DOHH2 (cell line): ENCODE measurements around the gene KRTAP9-8.
"Not testable (repeated sequence)": the region's sequence is repeated elsewhere in the genome, so short reads cannot be mapped to it uniquely, and the experiment has no call there.

Experiments
- H3F3A ChIP-seq: fragments of 200-600 bp; sonication (generic), shearing (Covaris generic); 2 replicates; pipeline ENCODE4 v1.6.0; 2016; ENCODE audit warnings: antibody characterized with exemption, mild to moderate bottlenecking; ENCODE audit not compliant: control insufficient read depth, insufficient read depth
- H3K27ac ChIP-seq: fragments of 200-600 bp; sonication (generic); 2 replicates; pipeline ENCODE4 v1.5.1; 2014; ENCODE audit warnings: low read depth, mild to moderate bottlenecking, low read length, moderate library complexity
- H3K27me3 ChIP-seq: fragments of 200-600 bp; sonication (generic); 2 replicates; pipeline ENCODE4 v1.6.1; 2014; ENCODE audit warnings: mild to moderate bottlenecking, low read length, mixed read lengths; ENCODE audit not compliant: control insufficient read depth
- H3K36me3 ChIP-seq: fragments of 200-600 bp; sonication (generic); 2 replicates; pipeline ENCODE4 v1.6.1; 2014; ENCODE audit warnings: mild to moderate bottlenecking, low read length, moderate library complexity, mixed read lengths; ENCODE audit not compliant: control insufficient read depth
- H3K4me1 ChIP-seq: fragments of 200-600 bp; sonication (generic); 2 replicates; pipeline ENCODE4 v1.6.1; 2014; ENCODE audit warnings: mild to moderate bottlenecking, low read length, mixed read lengths; ENCODE audit not compliant: control insufficient read depth
- H3K4me2 ChIP-seq: fragments of 200-600 bp; sonication (generic); 2 replicates; pipeline ENCODE4 v1.6.0; 2014; ENCODE audit warnings: mild to moderate bottlenecking, low read length, moderate library complexity
- H3K4me3 ChIP-seq: fragments of 200-600 bp; sonication (generic); 2 replicates; pipeline ENCODE4 v1.5.1; 2014; ENCODE audit warnings: mild to moderate bottlenecking, low read length, mixed read lengths
- H3K79me2 ChIP-seq: fragments of 200-600 bp; sonication (generic); 2 replicates; pipeline ENCODE4 v1.6.1; 2014; ENCODE audit warnings: mild to moderate bottlenecking, low read length, mixed read lengths; ENCODE audit not compliant: control insufficient read depth
- H3K9me2 ChIP-seq: fragments of 200-600 bp; sonication (generic); replicated peaks from 2 replicates; pipeline ENCODE4 v1.6.1; 2014; ENCODE audit warnings: mild to moderate bottlenecking, low read length, mixed read lengths; ENCODE audit not compliant: control insufficient read depth
- H3K9me3 ChIP-seq: fragments of 200-600 bp; sonication (generic); 2 replicates; pipeline ENCODE4 v1.6.1; 2014; ENCODE audit warnings: antibody characterized with exemption, low read length, mixed read lengths; ENCODE audit not compliant: control insufficient read depth, insufficient read depth
- H4K20me1 ChIP-seq: fragments of 200-600 bp; sonication (generic); 2 replicates; pipeline ENCODE4 v1.6.0; 2014; ENCODE audit warnings: low read depth, mild to moderate bottlenecking, antibody characterized with exemption, low read length, moderate library complexity; ENCODE audit not compliant: control insufficient read depth, insufficient read depth
- EZH2phosphoT487 ChIP-seq: fragments of 200-600 bp; sonication (generic); IDR thresholded peaks from 2 replicates; pipeline ENCODE4 v1.6.1; 2017; ENCODE audit warnings: borderline replicate concordance, mild to moderate bottlenecking, antibody characterized with exemption, low read length, moderate library complexity, mixed read lengths
- TF ChIP-seq, protein P1 (sequence below): fragments of 200-600 bp; sonication (generic); IDR thresholded peaks from one replicate; pipeline ENCODE4 v1.5.1; 2014; ENCODE audit warnings: antibody characterized with exemption, mild to moderate bottlenecking, low read depth, low read length; ENCODE audit not compliant: poor library complexity, severe bottlenecking

KRTAP9-8 gene

DNA sequence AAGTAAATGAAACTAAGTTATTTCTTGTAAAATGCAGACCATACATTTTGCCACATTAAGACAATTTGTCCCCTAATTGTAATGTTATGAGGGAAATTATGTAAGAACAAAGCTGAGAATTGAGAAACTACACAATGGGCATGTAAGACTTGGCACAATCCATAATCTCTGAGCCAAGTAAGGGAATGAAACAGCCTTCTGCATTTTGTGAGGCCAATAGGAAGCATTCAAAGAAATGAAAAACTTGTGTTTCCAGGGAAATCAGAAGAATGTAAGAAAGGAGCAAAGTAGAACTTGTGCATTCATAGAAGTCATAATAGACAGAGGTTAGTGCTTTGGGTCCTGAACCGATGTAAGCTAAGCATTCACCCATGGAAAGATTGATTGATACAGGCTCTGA lies 13.5 kb downstream of the KRTAP9-8 start:
- no peaks in the 10 kb centered on the region for H3K9me3 ChIP-seq
- H3K79me2 ChIP-seq, result no peaks in the 10 kb centered on the region
- no peaks in the 10 kb centered on the region for H4K20me1 ChIP-seq
- no peaks in the 10 kb centered on the region for H3F3A ChIP-seq
- H3K4me2 ChIP-seq, result no peak overlapping the region
- no peaks in the 10 kb centered on the region for H3K9me2 ChIP-seq
- TF ChIP-seq EZH2phosphoT487, result no peak
- TF ChIP-seq, protein P1, sequence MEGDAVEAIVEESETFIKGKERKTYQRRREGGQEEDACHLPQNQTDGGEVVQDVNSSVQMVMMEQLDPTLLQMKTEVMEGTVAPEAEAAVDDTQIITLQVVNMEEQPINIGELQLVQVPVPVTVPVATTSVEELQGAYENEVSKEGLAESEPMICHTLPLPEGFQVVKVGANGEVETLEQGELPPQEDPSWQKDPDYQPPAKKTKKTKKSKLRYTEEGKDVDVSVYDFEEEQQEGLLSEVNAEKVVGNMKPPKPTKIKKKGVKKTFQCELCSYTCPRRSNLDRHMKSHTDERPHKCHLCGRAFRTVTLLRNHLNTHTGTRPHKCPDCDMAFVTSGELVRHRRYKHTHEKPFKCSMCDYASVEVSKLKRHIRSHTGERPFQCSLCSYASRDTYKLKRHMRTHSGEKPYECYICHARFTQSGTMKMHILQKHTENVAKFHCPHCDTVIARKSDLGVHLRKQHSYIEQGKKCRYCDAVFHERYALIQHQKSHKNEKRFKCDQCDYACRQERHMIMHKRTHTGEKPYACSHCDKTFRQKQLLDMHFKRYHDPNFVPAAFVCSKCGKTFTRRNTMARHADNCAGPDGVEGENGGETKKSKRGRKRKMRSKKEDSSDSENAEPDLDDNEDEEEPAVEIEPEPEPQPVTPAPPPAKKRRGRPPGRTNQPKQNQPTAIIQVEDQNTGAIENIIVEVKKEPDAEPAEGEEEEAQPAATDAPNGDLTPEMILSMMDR, result no peak
- no peaks in the 10 kb centered on the region for H3K4me1 ChIP-seq
- H3K27ac ChIP-seq, result no peak overlapping the region
- no peak overlapping the region for H3K4me3 ChIP-seq
- peaks cover 10% of the 10 kb centered on the region for H3K27me3 ChIP-seq
- no peaks in the 10 kb centered on the region for H3K36me3 ChIP-seq

DNA sequence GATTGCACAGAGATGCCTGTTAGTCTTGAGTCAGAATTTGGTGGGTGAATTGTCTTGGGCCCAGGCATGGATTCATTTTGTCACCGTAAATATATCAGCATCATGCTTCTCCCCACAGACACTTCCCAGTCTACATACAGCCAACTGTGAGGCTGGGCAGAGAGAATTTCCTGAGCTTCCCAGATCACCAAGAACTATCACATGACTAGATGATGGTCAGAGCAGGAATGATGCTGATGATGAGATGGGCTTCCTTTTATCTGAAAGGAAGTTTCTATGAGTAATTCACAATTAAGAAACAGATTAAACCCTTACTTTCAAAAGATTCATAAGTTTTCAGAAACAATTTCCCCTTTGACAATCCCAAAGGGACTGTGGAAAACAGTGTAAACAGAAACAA lies 17.1 kb downstream of the KRTAP9-8 start:
- Histone ChIP-seq H3K79me2 (no peaks in the 10 kb centered on the region), H3K4me3 (no peak overlapping the region), H3F3A (no peaks in the 10 kb centered on the region), H3K9me2 (no peaks in the 10 kb centered on the region), H3K27ac (no peak overlapping the region), H3K9me3 (no peaks in the 10 kb centered on the region), H3K4me1 (no peaks in the 10 kb centered on the region), H3K27me3 (peaks cover 29% of the 10 kb centered on the region), H3K36me3 (no peaks in the 10 kb centered on the region), H3K4me2 (no peak overlapping the region), H4K20me1 (no peaks in the 10 kb centered on the region)
- TF ChIP-seq EZH2phosphoT487, result no peak
- TF ChIP-seq, protein P1, result no peak

DNA sequence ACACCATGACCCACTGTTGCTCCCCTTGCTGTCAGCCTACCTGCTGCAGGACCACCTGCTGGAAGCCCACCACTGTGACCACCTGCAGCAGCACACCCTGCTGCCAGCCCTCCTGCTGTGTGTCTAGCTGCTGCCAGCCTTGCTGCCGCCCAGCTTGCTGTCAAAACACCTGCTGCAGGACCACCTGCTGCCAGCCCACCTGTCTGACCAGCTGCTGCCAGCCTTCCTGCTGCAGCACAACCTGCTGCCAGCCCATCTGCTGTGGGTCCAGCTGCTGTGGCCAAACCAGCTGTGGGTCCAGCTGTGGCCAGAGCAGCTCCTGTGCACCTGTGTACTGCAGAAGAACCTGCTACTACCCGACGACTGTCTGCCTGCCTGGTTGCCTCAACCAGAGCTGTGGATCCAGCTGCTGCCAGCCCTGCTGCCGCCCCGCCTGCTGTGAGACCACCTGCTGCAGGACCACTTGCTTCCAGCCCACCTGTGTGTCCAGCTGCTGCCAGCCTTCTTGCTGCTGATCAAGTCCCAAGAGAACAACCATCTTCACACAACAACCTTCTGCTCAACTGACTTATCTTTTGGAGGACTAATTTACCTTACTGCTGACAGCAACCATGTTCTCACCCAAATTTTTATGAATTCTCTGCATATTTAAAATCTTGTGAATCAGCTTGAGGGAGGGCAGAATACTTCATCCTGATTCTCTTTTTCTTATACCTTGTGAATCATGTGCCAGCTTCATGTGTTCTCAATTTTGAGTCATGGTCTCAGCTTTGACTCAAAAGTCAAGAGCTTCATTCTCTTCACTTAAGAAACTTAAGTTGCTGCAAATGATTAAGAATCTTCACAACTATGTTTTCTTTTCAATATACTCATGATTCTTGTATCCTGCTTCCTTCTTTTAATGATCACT lies 17.8 kb downstream of the KRTAP9-8 start, which contains the start of gene KRTAP9-9:
Gene KRTAP9-9 (plus strand): TSS at position 4 of the 910 bp plus-strand sequence.
- H3K9me3 ChIP-seq, H3K9me2 ChIP-seq, H3K4me3 ChIP-seq, H3K79me2 ChIP-seq, H3K4me2 ChIP-seq, H3K36me3 ChIP-seq, H4K20me1 ChIP-seq, H3K27ac ChIP-seq, H3F3A ChIP-seq, H3K4me1 ChIP-seq: not testable (repeated sequence)
- peaks cover 33% of the 10 kb centered on the region for H3K27me3 ChIP-seq

DNA sequence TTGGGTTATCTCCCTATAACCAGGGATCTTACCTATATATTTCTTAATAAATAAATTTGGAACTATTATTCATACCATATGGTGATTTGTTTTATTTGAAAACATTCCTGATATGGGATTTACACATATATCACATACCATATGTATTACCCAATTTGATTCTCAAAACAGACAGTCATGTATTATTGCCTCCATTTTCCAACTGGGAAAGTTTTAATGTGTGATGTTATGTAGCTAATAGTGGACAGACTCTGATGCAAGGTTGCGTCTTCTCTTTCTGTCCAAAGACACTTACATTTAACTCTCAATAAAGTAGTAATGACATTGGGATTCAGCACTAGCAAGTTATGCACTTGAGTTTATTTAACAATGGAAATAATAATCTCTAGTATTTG lies 18.5 kb downstream of the KRTAP9-8 start:
- Histone ChIP-seq H3K27ac (no peak overlapping the region), H3K36me3 (no peaks in the 10 kb centered on the region), H3K27me3 (peaks cover 28% of the 10 kb centered on the region), H3K4me2 (no peak overlapping the region), H3K4me1 (no peaks in the 10 kb centered on the region), H3K9me2 (no peaks in the 10 kb centered on the region), H3K9me3 (no peaks in the 10 kb centered on the region), H3K79me2 (no peaks in the 10 kb centered on the region), H3K4me3 (no peak overlapping the region), H3F3A (no peaks in the 10 kb centered on the region), H4K20me1 (no peaks in the 10 kb centered on the region)
- TF ChIP-seq EZH2phosphoT487, result no peak
- TF ChIP-seq, protein P1, result no peak
